EL (cell line): ENCODE measurements around the gene DUOX1.
A peak's percentile ranks its signal among the peaks of the same experiment; 100 is the strongest.

Source experiments
- DNase-seq: peaks from one replicate; pipeline ENCODE4 v3.0.0-alpha.2; 2016

DUOX1 gene

GRCh38 chr15:45106002-45106790 lies 23.6 kb upstream of the DUOX1 start:
- DNase-seq = no peak

GRCh38 chr15:45107941-45108630 lies 21.7 kb upstream of the DUOX1 start:
- no peak for DNase-seq

- DNase-seq = no peak
Observed at GRCh38 chr15:45110256-45110820, 19.5 kb upstream of the DUOX1 start.

- DNase-seq = no peak
Observed at GRCh38 chr15:45111390-45112142, 18.2 kb upstream of the DUOX1 start.

- DNase-seq = no peak
Observed at GRCh38 chr15:45112143-45112590, 17.6 kb upstream of the DUOX1 start.

GRCh38 chr15:45112591-45113379 lies 17.0 kb upstream of the DUOX1 start:
- DNase-seq = no peak

- DNase-seq = no peak
Observed at GRCh38 chr15:45113380-45113990, 16.3 kb upstream of the DUOX1 start.

GRCh38 chr15:45114076-45114750 lies 15.6 kb upstream of the DUOX1 start, which contains the start of the genes DUOX2 and DUOXA2:
DUOX2 (minus strand) TSS chr15:45114172; CDS start chr15:45113411, 761 bp downstream.
DUOXA2 (plus strand) TSS chr15:45114326; CDS start chr15:45114606, 280 bp downstream.
- DNase-seq = no peak

- no peak for DNase-seq
Observed at GRCh38 chr15:45114751-45115085, 15.1 kb upstream of the DUOX1 start.

- DNase-seq = no peak
Observed at GRCh38 chr15:45115312-45115820, 14.4 kb upstream of the DUOX1 start.

- DNase-seq = no peak
Observed at GRCh38 chr15:45116006-45116481, 13.8 kb upstream of the DUOX1 start.

- DNase-seq = no peak
Observed at GRCh38 chr15:45116482-45117307, 13.1 kb upstream of the DUOX1 start.

- no peak for DNase-seq
Observed at GRCh38 chr15:45117308-45118130, 12.3 kb upstream of the DUOX1 start.

GRCh38 chr15:45118131-45118588 lies 11.6 kb upstream of the DUOX1 start:
- DNase-seq = peak; percentile 88

- no peak for DNase-seq
Observed at GRCh38 chr15:45118996-45119395, 10.8 kb upstream of the DUOX1 start.

- DNase-seq = no peak
Observed at GRCh38 chr15:45120081-45120972, 9.5 kb upstream of the DUOX1 start.

- no peak for DNase-seq
Observed at GRCh38 chr15:45121020-45121419, 8.8 kb upstream of the DUOX1 start.
